ENCODE measurements around the gene NME3. TPM values are rescaled to one million over a fixed set of nuclear protein-coding genes. Genes with fewer than 3 reads are reported as not detected.

Gene NME3
- total and polyA plus RNA-seq, 2 of the 13 experiments (the other 11 are each of a cell fraction or from before 2014, with no cell fraction given) = 10.4 to 15.9 TPM

DNA sequence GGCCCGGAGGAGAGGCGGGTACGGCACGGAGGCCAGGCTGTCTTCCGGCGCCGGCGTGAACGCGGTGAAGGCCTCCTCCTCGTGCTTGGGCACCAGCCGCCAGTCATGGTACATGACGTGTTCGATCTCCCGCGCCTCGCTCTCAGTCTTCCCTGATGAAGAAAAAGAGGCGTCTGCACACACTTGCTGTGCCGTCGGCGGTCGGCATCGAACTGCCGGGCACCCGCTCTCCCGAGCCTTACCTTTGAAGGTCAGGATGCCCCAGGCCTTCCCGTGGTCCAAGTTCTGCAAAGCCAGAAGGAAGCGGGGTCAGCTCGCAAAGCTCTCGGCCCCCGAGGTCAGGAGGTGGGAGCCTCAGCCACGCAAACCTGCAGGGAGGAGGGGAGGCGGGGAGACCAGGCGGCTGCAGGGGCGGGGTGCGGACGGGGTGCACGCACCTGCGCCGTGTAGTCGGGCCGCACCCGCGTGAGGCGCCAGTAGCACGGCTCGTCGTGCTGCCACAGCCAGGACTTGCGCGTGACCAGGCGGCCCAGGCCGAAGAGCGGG, 1.1 kb upstream of the NME3 start, which contains the start of gene EME2 (continued):
- TF ChIP-seq RBM39 (IDR thresholded peaks at IDR 0.05; ENCODE audit: low read depth, low read length, poor library complexity, severe bottlenecking) (peak; percentile 45), ELF4 (CRISPR knock-in tag; IDR thresholded peaks at IDR 0.05; ENCODE audit: borderline replicate concordance) (no peak), ZNF468 (CRISPR knock-in tag; IDR thresholded peaks at IDR 0.05) (no peak), MED13 (CRISPR knock-in tag; IDR thresholded peaks at IDR 0.05) (no peak), IRF2 (CRISPR knock-in tag; IDR thresholded peaks at IDR 0.05) (0 out of 2 replicates have a peak, but pooled peaks have one; percentile 11), ZNF605 (CRISPR knock-in tag; IDR thresholded peaks at IDR 0.05) (0 out of 2 replicates have a peak, but pooled peaks have one; percentile 10), ZNF234 (CRISPR knock-in tag; conservative IDR thresholded peaks at IDR 0.05) (0 out of 2 replicates have a peak, but pooled peaks have one; percentile 53), ZNF607 (CRISPR knock-in tag; IDR thresholded peaks at IDR 0.05; ENCODE audit: borderline replicate concordance) (peak; percentile 14; the same call in 1 of the 2 replicates), ATF1 (CRISPR knock-in tag; IDR thresholded peaks at IDR 0.05) (no peak)
- TF ChIP-seq, protein P1, sequence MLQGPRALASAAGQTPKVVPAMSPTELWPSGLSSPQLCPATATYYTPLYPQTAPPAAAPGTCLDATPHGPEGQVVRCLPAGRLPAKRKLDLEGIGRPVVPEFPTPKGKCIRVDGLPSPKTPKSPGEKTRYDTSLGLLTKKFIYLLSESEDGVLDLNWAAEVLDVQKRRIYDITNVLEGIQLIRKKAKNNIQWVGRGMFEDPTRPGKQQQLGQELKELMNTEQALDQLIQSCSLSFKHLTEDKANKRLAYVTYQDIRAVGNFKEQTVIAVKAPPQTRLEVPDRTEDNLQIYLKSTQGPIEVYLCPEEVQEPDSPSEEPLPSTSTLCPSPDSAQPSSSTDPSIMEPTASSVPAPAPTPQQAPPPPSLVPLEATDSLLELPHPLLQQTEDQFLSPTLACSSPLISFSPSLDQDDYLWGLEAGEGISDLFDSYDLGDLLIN (CRISPR knock-in tag; IDR thresholded peaks at IDR 0.05; ENCODE audit: borderline replicate concordance) = no peak
- TF ChIP-seq, protein P2, sequence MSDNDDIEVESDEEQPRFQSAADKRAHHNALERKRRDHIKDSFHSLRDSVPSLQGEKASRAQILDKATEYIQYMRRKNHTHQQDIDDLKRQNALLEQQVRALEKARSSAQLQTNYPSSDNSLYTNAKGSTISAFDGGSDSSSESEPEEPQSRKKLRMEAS (IDR thresholded peaks at IDR 0.05) = peak; percentile 35; the same call in 1 of the 2 replicates
- TF ChIP-seq, protein P3, sequence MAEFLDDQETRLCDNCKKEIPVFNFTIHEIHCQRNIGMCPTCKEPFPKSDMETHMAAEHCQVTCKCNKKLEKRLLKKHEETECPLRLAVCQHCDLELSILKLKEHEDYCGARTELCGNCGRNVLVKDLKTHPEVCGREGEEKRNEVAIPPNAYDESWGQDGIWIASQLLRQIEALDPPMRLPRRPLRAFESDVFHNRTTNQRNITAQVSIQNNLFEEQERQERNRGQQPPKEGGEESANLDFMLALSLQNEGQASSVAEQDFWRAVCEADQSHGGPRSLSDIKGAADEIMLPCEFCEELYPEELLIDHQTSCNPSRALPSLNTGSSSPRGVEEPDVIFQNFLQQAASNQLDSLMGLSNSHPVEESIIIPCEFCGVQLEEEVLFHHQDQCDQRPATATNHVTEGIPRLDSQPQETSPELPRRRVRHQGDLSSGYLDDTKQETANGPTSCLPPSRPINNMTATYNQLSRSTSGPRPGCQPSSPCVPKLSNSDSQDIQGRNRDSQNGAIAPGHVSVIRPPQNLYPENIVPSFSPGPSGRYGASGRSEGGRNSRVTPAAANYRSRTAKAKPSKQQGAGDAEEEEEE (CRISPR knock-in tag; IDR thresholded peaks at IDR 0.05; ENCODE audit: borderline replicate concordance) = no peak

Data from HepG2 (cell line).